A549 (cell line): ENCODE data around the gene PRODH. TPM values are rescaled to one million over a fixed set of nuclear protein-coding genes. Genes with fewer than 3 reads are reported as not detected.
"Not testable (repeated sequence)": the region's sequence is repeated elsewhere in the genome, so short reads cannot be mapped to it uniquely, and the experiment has no call there.

Experiments
- ATAC-seq, 2 experiments: fragments of 200-7000 bp in 1 of 2; fragments of >200 bp in 1 of 2; cut with Nextera tagmentation in 1 of 2; cut with Tn5 transposase in 1 of 2; 3 replicates each; pipeline versions ENCODE4 v1.8.0 to v1.9.1; 2018 to 2020; ENCODE audit warnings: mild to moderate bottlenecking in 1 of 2, moderate library complexity in 1 of 2
- CTCF ChIA-PET: fragments of 300-600 bp; sonication (Branson Sonifier 250); formaldehyde crosslinking; extraction: SDS; loops from one replicate; lab custom pipeline; 2021; ENCODE audit warnings: antibody characterized with exemption, inconsistent platforms; lab: Yijun Ruan, JAX
- POLR2A ChIA-PET: fragments of 350-600 bp; formaldehyde crosslinking; extraction: SDS; loops from one replicate; lab custom pipeline; 2021; ENCODE audit warnings: antibody characterized with exemption, inconsistent platforms; lab: Yijun Ruan, JAX
- DNase-seq, 2 experiments: peaks; one replicate each; pipeline versions ENCODE4 v3.0.0 to v3.0.0-alpha.2; 2011 to 2016; ENCODE audit warnings: low read depth in 1 of 2, low spot score in 1 of 2
- FAIRE-seq: peaks from 2 replicates; lab custom pipeline; 2011; peaks lifted over from hg19 to GRCh38; lab: Jason Lieb, UNC
- H3K27ac ChIP-seq, 2 experiments: fragments of >200 bp; sonication (Bioruptor Twin); formaldehyde crosslinking; 3 replicates each; pipeline ENCODE4 v1.5.1; 2016 to 2017
- H3K4me1 ChIP-seq: fragments of >200 bp; sonication (Bioruptor Twin); formaldehyde crosslinking; 3 replicates; pipeline ENCODE4 v1.6.1; 2016
- H3K4me2 ChIP-seq: fragments of >200 bp; sonication (Bioruptor Twin); formaldehyde crosslinking; 3 replicates; pipeline ENCODE4 v1.6.1; 2016
- H3K4me3 ChIP-seq: fragments of >200 bp; sonication (Bioruptor Twin); formaldehyde crosslinking; 3 replicates; pipeline ENCODE4 v1.5.1; 2016
- H3K9me3 ChIP-seq: fragments of >200 bp; sonication (Bioruptor Twin); formaldehyde crosslinking; 3 replicates; pipeline ENCODE4 v1.6.1; 2016
- GATA3 ChIP-seq: IDR thresholded peaks from 2 replicates; pipeline ENCODE4 v1.6.1; 2012; ENCODE audit warnings: borderline replicate concordance
- HDAC2 ChIP-seq: fragments of 200-600 bp; sonication (generic); IDR thresholded peaks from 2 replicates; pipeline ENCODE4 v1.6.1; 2016
- HOXA7 ChIP-seq: fragments of 250-450 bp; sonication (Bioruptor Pico); IDR thresholded peaks from 2 replicates; pipeline ENCODE4 v1.5.0; 2020; ENCODE audit warnings: mild to moderate bottlenecking, moderate library complexity
- JUNB ChIP-seq: fragments of >200 bp; sonication (Bioruptor Twin); formaldehyde crosslinking; IDR thresholded peaks from 2 replicates; pipeline ENCODE4 v1.6.1; 2016
- PHF8 ChIP-seq: fragments of 200-600 bp; sonication (generic); IDR thresholded peaks from 2 replicates; pipeline ENCODE4 v1.6.1; 2016; ENCODE audit warnings: low read depth, mild to moderate bottlenecking, antibody characterized with exemption, moderate library complexity, borderline replicate concordance
- POLR2A ChIP-seq: IDR thresholded peaks from 2 replicates; pipeline ENCODE4 v1.6.1; 2012; ENCODE audit warnings: mild to moderate bottlenecking, low read length
- RNF2 ChIP-seq: fragments of 200-600 bp; sonication (generic); IDR thresholded peaks from 2 replicates; pipeline ENCODE4 v1.6.1; 2016; ENCODE audit warnings: low read depth, mild to moderate bottlenecking, antibody characterized with exemption, moderate library complexity, borderline replicate concordance
- ZC3H11A ChIP-seq: fragments of 450-650 bp; IDR thresholded peaks from 2 replicates; pipeline ENCODE4 v1.6.1; 2014; ENCODE audit warnings: antibody characterized with exemption, mild to moderate bottlenecking
- ZFP36 ChIP-seq: fragments of 450-650 bp; IDR thresholded peaks from 2 replicates; pipeline ENCODE4 v1.6.1; 2014; ENCODE audit warnings: borderline replicate concordance; ENCODE audit not compliant: partially characterized antibody
- ZSCAN20 ChIP-seq: fragments of 250-450 bp; sonication (Bioruptor Pico); IDR thresholded peaks from 2 replicates; pipeline ENCODE4 v1.8.0; 2022; ENCODE audit warnings: mild to moderate bottlenecking, moderate library complexity
- WGBS: methylation state at CpG from one replicate; pipeline ENCODE4 v1.1.6; 2017; ENCODE audit errors: missing lambda C conversion rate; 5-methylcytosine and 5-hydroxymethylcytosine counted together
- polyA plus RNA-seq, 4 experiments: library from polyadenylated mRNA; depleted of rRNA in 3 of 4; stranded (reverse); fragments of >200 nt; fragmentation: RNase III in 1 of 4; extraction: RNeasy Plus Mini Kit Qiagen cat#74134 plus additional on column Dnase treatment in 1 of 4; gene quantifications; 2 replicates in 3 of 4; 3 replicates in 1 of 4; pipeline ENCODE4 v1.2.3, GENCODE V29; 2011 to 2017
- TF ChIP-seq, protein P1 (sequence below): fragments of 250-450 bp; sonication (Bioruptor Pico); IDR thresholded peaks from 2 replicates; pipeline ENCODE4 v1.5.0; 2020; ENCODE audit warnings: low read depth, mild to moderate bottlenecking, moderate library complexity
- TF ChIP-seq, protein P2 (sequence below): fragments of 200-600 bp; sonication (generic); IDR thresholded peaks from 2 replicates; pipeline ENCODE4 v1.6.1; 2016; ENCODE audit warnings: antibody characterized with exemption, mild to moderate bottlenecking, moderate library complexity
- TF ChIP-seq, protein P3 (sequence below): fragments of 450-650 bp; IDR thresholded peaks from 2 replicates; pipeline ENCODE4 v1.6.1; 2014; ENCODE audit warnings: antibody characterized with exemption

PRODH gene
- polyA plus RNA-seq, 2 of the 4 experiments (the other 2 are of a cell fraction) = 0.58 to 2.4 TPM

DNA sequence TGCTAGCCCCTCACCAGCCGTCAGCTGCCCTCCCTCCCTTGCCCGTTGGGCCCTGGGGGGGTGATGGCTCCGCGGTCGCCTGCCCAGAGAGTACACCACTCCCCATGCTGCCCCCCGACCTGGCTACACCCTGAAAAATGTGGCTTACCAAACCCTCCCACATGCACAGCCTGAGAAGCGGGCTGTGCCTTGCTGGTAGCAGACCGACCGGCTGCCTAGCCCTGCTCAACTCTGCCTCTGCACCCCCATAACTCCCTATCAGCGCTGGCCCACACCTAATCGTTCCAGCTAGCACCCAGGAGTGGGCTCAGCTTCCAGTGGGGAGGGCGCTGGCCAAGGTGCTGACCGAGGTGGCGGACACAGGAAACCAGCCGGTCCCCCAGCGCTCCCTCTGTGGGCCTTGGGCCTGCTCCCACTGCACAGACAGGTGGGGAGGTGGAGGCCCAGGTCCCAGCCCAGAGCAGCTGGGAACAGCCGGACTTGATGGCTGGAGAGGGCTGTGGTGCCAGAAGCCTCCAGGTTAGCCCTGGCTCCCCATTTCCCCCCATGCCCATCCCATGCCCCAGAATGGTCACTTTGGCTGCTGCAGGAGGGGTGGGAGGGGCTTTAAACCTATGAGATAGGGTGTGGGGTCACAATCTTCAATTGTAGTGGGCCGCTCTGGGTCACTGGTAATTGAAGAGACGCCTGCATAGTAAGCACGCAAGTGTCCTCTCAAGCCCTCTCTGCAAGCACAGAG lies 32.1 kb upstream of the PRODH start:
- POLR2A ChIA-PET = no interaction called here
- FAIRE-seq (no peak), ATAC-seq (no peak; a peak in 1 of 6 replicates), DNase-seq (no peak)
- peaks cover 7% of the 10 kb centered on the region; the same call in 2 of the 3 replicates for H3K4me1 ChIP-seq
- TF ChIP-seq, protein P1, sequence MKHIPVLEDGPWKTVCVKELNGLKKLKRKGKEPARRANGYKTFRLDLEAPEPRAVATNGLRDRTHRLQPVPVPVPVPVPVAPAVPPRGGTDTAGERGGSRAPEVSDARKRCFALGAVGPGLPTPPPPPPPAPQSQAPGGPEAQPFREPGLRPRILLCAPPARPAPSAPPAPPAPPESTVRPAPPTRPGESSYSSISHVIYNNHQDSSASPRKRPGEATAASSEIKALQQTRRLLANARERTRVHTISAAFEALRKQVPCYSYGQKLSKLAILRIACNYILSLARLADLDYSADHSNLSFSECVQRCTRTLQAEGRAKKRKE (CRISPR knock-in tag) = no peak
- TF ChIP-seq, protein P2, sequence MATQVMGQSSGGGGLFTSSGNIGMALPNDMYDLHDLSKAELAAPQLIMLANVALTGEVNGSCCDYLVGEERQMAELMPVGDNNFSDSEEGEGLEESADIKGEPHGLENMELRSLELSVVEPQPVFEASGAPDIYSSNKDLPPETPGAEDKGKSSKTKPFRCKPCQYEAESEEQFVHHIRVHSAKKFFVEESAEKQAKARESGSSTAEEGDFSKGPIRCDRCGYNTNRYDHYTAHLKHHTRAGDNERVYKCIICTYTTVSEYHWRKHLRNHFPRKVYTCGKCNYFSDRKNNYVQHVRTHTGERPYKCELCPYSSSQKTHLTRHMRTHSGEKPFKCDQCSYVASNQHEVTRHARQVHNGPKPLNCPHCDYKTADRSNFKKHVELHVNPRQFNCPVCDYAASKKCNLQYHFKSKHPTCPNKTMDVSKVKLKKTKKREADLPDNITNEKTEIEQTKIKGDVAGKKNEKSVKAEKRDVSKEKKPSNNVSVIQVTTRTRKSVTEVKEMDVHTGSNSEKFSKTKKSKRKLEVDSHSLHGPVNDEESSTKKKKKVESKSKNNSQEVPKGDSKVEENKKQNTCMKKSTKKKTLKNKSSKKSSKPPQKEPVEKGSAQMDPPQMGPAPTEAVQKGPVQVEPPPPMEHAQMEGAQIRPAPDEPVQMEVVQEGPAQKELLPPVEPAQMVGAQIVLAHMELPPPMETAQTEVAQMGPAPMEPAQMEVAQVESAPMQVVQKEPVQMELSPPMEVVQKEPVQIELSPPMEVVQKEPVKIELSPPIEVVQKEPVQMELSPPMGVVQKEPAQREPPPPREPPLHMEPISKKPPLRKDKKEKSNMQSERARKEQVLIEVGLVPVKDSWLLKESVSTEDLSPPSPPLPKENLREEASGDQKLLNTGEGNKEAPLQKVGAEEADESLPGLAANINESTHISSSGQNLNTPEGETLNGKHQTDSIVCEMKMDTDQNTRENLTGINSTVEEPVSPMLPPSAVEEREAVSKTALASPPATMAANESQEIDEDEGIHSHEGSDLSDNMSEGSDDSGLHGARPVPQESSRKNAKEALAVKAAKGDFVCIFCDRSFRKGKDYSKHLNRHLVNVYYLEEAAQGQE = peak; percentile 85
- H3K4me2 ChIP-seq = no peak overlapping the region
- CTCF ChIA-PET = interaction anchor here (0.7 kb wide), 1 partner anchor 13 kb away, joined by 3 read pairs; no protein-coding TSS in a partner anchor
- no peaks in the 10 kb centered on the region for H3K9me3 ChIP-seq
- no peak overlapping the region for H3K4me3 ChIP-seq
- 86% methylated on average over 7 of the region's 20 CpGs for WGBS
- peak overlapping the region in 1 of 2 experiments; percentile 75; a peak in 2 of 6 replicates for H3K27ac ChIP-seq

DNA sequence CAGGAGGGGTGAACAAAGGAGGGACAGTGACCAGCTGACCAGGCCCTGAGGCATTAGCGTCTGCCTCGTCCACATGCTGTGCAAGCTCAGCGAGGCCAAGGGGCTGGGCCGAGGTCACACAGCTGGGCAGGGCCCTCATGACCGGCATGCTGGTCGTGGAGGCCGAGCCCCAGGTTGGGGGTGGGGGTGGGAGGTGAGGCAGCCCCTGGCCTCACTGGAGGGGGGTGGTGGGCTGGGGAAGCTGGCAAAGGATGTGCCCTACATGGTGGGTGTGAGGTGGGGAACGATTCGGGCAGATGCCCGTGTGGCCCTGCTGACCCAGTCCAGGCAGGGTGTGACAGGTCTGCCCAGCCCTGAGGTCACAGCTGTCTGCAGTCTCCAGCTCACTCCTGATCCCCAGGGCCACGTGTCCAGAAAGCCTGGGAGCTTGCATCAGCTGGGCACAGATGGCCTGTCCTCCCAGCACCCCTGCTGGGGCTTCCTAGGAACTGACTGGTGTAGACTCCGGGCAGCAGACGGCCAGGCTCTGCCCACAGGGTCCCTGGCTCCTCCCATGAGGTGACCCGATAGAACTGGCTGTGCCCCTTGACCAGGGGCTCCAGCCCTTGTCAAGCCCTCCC lies 31.4 kb upstream of the PRODH start:
- POLR2A ChIA-PET, FAIRE-seq, H3K4me1 ChIP-seq, H3K4me3 ChIP-seq, H3K9me3 ChIP-seq, H3K4me2 ChIP-seq: not testable (repeated sequence)
- peak overlapping the region; percentile 40 to 75; a peak in 3 of 6 replicates for H3K27ac ChIP-seq
- WGBS = 0% methylated on average over 1 of the region's 14 CpGs
- TF ChIP-seq, protein P3, sequence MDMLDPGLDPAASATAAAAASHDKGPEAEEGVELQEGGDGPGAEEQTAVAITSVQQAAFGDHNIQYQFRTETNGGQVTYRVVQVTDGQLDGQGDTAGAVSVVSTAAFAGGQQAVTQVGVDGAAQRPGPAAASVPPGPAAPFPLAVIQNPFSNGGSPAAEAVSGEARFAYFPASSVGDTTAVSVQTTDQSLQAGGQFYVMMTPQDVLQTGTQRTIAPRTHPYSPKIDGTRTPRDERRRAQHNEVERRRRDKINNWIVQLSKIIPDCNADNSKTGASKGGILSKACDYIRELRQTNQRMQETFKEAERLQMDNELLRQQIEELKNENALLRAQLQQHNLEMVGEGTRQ = peak; percentile 31
- CTCF ChIA-PET = interaction anchor here (0.7 kb wide), 1 partner anchor 12 kb away, joined by 3 read pairs; no protein-coding TSS in a partner anchor
- peak; percentile 66 to 83 for ATAC-seq
- peak in 1 of 2 experiments; percentile 54 for DNase-seq

DNA sequence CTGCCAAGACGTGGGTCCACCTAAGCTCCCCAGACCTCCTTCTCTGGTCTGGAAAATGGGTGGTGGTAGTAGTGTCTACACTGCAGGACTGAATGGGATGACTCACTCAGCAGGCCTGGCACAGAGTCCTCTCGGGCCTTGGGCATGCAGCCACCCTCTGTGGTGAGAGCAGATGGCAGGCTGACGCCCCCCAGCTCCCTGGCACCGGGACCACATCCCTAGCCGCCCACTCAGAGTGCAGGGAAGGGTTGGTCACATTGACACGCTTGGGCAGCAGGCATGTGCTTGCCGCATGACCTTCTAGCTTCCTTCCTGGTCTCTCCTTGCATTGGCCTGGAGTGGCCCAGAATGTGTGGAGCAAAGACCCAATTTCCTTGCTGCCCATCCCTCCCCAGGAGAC lies 30.7 kb upstream of the PRODH start:
- no peak overlapping the region for H3K4me3 ChIP-seq
- H3K9me3 ChIP-seq = no peaks in the 10 kb centered on the region
- no CpG with 5 or more reads among the region's 7 CpGs for WGBS
- peak overlapping the region in 1 of 2 experiments; percentile 75; a peak in 2 of 6 replicates for H3K27ac ChIP-seq
- TF ChIP-seq HOXA7 (no peak), RNF2 (no peak), ZC3H11A (no peak), ZSCAN20 (CRISPR knock-in tag) (no peak), HDAC2 (no peak), JUNB (no peak), POLR2A (no peak), PHF8 (no peak), GATA3 (no peak), ZFP36 (no peak)
- peaks cover 7% of the 10 kb centered on the region; the same call in 2 of the 3 replicates for H3K4me1 ChIP-seq
- H3K4me2 ChIP-seq = no peak overlapping the region
- no peak for ATAC-seq
- no peak for FAIRE-seq
- no peak for DNase-seq
- POLR2A ChIA-PET = no interaction called here
- CTCF ChIA-PET = interaction anchor here (0.6 kb wide), 1 partner anchor 90 kb away, joined by 3 read pairs; no protein-coding TSS in a partner anchor
